Measurements from ENCODE around the gene EPS15.
"Not testable (repeated sequence)": the region's sequence is repeated elsewhere in the genome, so short reads cannot be mapped to it uniquely, and the experiment has no call there.

EPS15 gene

GRCh38 chr1:51561702-51562101, 42.6 kb upstream of the EPS15 start:
- no peaks in the 10 kb centered on the region for H3K79me2 ChIP-seq (ENCODE audit: low read length)
- H3K27me3 ChIP-seq (replicated peaks; ENCODE audit: insufficient read depth, low read length), result no peaks in the 10 kb centered on the region
- H3F3A ChIP-seq (ENCODE audit: insufficient read depth, low read length), result no peaks in the 10 kb centered on the region
- H3K9me2 ChIP-seq (replicated peaks; ENCODE audit: insufficient read depth, low read length), result no peaks in the 10 kb centered on the region
- no peak for DNase-seq
- no peak overlapping the region for H3K4me3 ChIP-seq (ENCODE audit: low read length)
- H3K27ac ChIP-seq (ENCODE audit: low read length), result no peak overlapping the region
- H3K9ac ChIP-seq (ENCODE audit: low read length), result no peak overlapping the region
- peaks cover 14% of the 10 kb centered on the region for H3K4me1 ChIP-seq (ENCODE audit: low read length)
- no peaks in the 10 kb centered on the region for H4K20me1 ChIP-seq (ENCODE audit: insufficient read depth, low read length)
- TF ChIP-seq, protein P1, sequence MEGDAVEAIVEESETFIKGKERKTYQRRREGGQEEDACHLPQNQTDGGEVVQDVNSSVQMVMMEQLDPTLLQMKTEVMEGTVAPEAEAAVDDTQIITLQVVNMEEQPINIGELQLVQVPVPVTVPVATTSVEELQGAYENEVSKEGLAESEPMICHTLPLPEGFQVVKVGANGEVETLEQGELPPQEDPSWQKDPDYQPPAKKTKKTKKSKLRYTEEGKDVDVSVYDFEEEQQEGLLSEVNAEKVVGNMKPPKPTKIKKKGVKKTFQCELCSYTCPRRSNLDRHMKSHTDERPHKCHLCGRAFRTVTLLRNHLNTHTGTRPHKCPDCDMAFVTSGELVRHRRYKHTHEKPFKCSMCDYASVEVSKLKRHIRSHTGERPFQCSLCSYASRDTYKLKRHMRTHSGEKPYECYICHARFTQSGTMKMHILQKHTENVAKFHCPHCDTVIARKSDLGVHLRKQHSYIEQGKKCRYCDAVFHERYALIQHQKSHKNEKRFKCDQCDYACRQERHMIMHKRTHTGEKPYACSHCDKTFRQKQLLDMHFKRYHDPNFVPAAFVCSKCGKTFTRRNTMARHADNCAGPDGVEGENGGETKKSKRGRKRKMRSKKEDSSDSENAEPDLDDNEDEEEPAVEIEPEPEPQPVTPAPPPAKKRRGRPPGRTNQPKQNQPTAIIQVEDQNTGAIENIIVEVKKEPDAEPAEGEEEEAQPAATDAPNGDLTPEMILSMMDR (IDR thresholded peaks at IDR 0.05; ENCODE audit: low read length), result no peak
- TF ChIP-seq EZH2phosphoT487 (IDR thresholded peaks at IDR 0.05; ENCODE audit: low read length), result no peak
- TF ChIP-seq EZH2 (optimal IDR thresholded peaks at IDR 0.05; ENCODE audit: low read depth, low read length), result no peak
- H3K9me3 ChIP-seq (replicated peaks; ENCODE audit: insufficient read depth, low read length), result no peaks in the 10 kb centered on the region
- H2AFZ ChIP-seq (ENCODE audit: low read length), result no peak overlapping the region
- H3K4me2 ChIP-seq (ENCODE audit: low read depth, low read length), result no peak overlapping the region
- H3K36me3 ChIP-seq (replicated peaks; ENCODE audit: insufficient read depth, low read length), result no peaks in the 10 kb centered on the region

GRCh38 chr1:51560895-51561294, 41.8 kb upstream of the EPS15 start:
- not testable (repeated sequence) for H3K4me2 ChIP-seq (ENCODE audit: low read depth, low read length); H3K4me3 ChIP-seq (ENCODE audit: low read length); H3K36me3 ChIP-seq (replicated peaks; ENCODE audit: insufficient read depth, low read length); H3K79me2 ChIP-seq (ENCODE audit: low read length); H3F3A ChIP-seq (ENCODE audit: insufficient read depth, low read length); H2AFZ ChIP-seq (ENCODE audit: low read length); H3K9me3 ChIP-seq (replicated peaks; ENCODE audit: insufficient read depth, low read length); H3K9ac ChIP-seq (ENCODE audit: low read length); H3K27me3 ChIP-seq (replicated peaks; ENCODE audit: insufficient read depth, low read length); H4K20me1 ChIP-seq (ENCODE audit: insufficient read depth, low read length); H3K9me2 ChIP-seq (replicated peaks; ENCODE audit: insufficient read depth, low read length); DNase-seq; H3K27ac ChIP-seq (ENCODE audit: low read length)
- peaks cover 14% of the 10 kb centered on the region for H3K4me1 ChIP-seq (ENCODE audit: low read length)

GRCh38 chr1:51560034-51560433, 41.0 kb upstream of the EPS15 start:
- TF ChIP-seq, protein P1 (IDR thresholded peaks at IDR 0.05; ENCODE audit: low read length), result no peak
- TF ChIP-seq EZH2phosphoT487 (IDR thresholded peaks at IDR 0.05; ENCODE audit: low read length), result no peak
- no peak for TF ChIP-seq EZH2 (optimal IDR thresholded peaks at IDR 0.05; ENCODE audit: low read depth, low read length)
- Histone ChIP-seq H3F3A (ENCODE audit: insufficient read depth, low read length) (no peaks in the 10 kb centered on the region), H3K9me3 (replicated peaks; ENCODE audit: insufficient read depth, low read length) (no peaks in the 10 kb centered on the region), H4K20me1 (ENCODE audit: insufficient read depth, low read length) (no peaks in the 10 kb centered on the region), H3K36me3 (replicated peaks; ENCODE audit: insufficient read depth, low read length) (no peaks in the 10 kb centered on the region), H3K4me2 (ENCODE audit: low read depth, low read length) (no peak overlapping the region), H3K9ac (ENCODE audit: low read length) (no peak overlapping the region), H3K9me2 (replicated peaks; ENCODE audit: insufficient read depth, low read length) (no peaks in the 10 kb centered on the region), H2AFZ (ENCODE audit: low read length) (no peak overlapping the region), H3K27me3 (replicated peaks; ENCODE audit: insufficient read depth, low read length) (no peaks in the 10 kb centered on the region), H3K4me3 (ENCODE audit: low read length) (no peak overlapping the region), H3K27ac (ENCODE audit: low read length) (no peak overlapping the region), H3K4me1 (ENCODE audit: low read length) (peaks cover 14% of the 10 kb centered on the region), H3K79me2 (ENCODE audit: low read length) (no peaks in the 10 kb centered on the region)
- DNase-seq, result no peak

GRCh38 chr1:51559501-51559900, 40.4 kb upstream of the EPS15 start:
- Histone ChIP-seq H3K9ac (ENCODE audit: low read length) (no peak overlapping the region), H3F3A (ENCODE audit: insufficient read depth, low read length) (no peaks in the 10 kb centered on the region), H4K20me1 (ENCODE audit: insufficient read depth, low read length) (no peaks in the 10 kb centered on the region), H3K27me3 (replicated peaks; ENCODE audit: insufficient read depth, low read length) (no peaks in the 10 kb centered on the region), H3K9me2 (replicated peaks; ENCODE audit: insufficient read depth, low read length) (no peaks in the 10 kb centered on the region), H3K27ac (ENCODE audit: low read length) (no peak overlapping the region), H3K4me2 (ENCODE audit: low read depth, low read length) (no peak overlapping the region), H3K9me3 (replicated peaks; ENCODE audit: insufficient read depth, low read length) (no peaks in the 10 kb centered on the region), H3K4me1 (ENCODE audit: low read length) (peaks cover 10% of the 10 kb centered on the region), H3K4me3 (ENCODE audit: low read length) (no peak overlapping the region), H3K79me2 (ENCODE audit: low read length) (no peaks in the 10 kb centered on the region), H3K36me3 (replicated peaks; ENCODE audit: insufficient read depth, low read length) (no peaks in the 10 kb centered on the region), H2AFZ (ENCODE audit: low read length) (no peak overlapping the region)
- no peak for DNase-seq
- TF ChIP-seq EZH2phosphoT487 (IDR thresholded peaks at IDR 0.05; ENCODE audit: low read length) (no peak), EZH2 (optimal IDR thresholded peaks at IDR 0.05; ENCODE audit: low read depth, low read length) (no peak)
- TF ChIP-seq, protein P1 (IDR thresholded peaks at IDR 0.05; ENCODE audit: low read length), result no peak

Data from MM.1S (cell line).